Measurements from ENCODE around the gene CGB5.

GRCh38 chr19:49058562-49058961 is 14.9 kb downstream of the CGB5 start:
- no peak for TF ChIP-seq EZH2 (IDR thresholded peaks at IDR 0.05; ENCODE audit: borderline replicate concordance, low read length)
- no peak for TF ChIP-seq CTCF (conservative IDR thresholded peaks at IDR 0.05 in 1 of 2, IDR thresholded peaks at IDR 0.05 in 1 of 2; ENCODE audit: extremely low read depth in 1 of 2, insufficient read depth in 1 of 2, low read depth in 1 of 2, low read length in 2 of 2)

Data from mammary epithelial cell (primary cell).